Measurements from ENCODE around the gene C21orf58. TPM values are rescaled to one million over a fixed set of nuclear protein-coding genes. Genes with fewer than 3 reads are reported as not detected.

The C21orf58 gene
- total and polyA plus RNA-seq, 2 experiments from 2014 or later: 2.6 to 6.8 TPM

- Histone ChIP-seq H2AFZ (peak overlapping the region; percentile 49), H3K27ac (no peak overlapping the region)
- WGBS (ENCODE audit: low lambda C conversion rate, missing lambda C conversion rate): 29% methylated on average over 84 of the region's 84 CpGs
Measured at GRCh38 chr21:46297338-46298271, 26.1 kb downstream of the C21orf58 start.

GRCh38 chr21:46295996-46296752 is 27.5 kb downstream of the C21orf58 start:
- no peak overlapping the region for H3K4me2 ChIP-seq
- no peak overlapping the region for H3K4me3 ChIP-seq
- H3K4me1 ChIP-seq (ENCODE audit: insufficient read depth): peaks cover 6% of the 10 kb centered on the region
- peak; percentile 38 for DNase-seq (ENCODE audit: low spot score)
- no peak for TF ChIP-seq CTCF (IDR thresholded peaks at IDR 0.05; ENCODE audit: poor library complexity)
- no peak for TF ChIP-seq EZH2 (IDR thresholded peaks at IDR 0.05; ENCODE audit: borderline replicate concordance)
- no peak for TF ChIP-seq EZH2phosphoT487 (IDR thresholded peaks at IDR 0.05; ENCODE audit: low read depth, severe bottlenecking, unreplicated experiment)
- no peak overlapping the region for H3K27ac ChIP-seq
- no peaks in the 10 kb centered on the region for H3K9me2 ChIP-seq (replicated peaks; ENCODE audit: insufficient read depth)
- no peaks in the 10 kb centered on the region for H3K9me3 ChIP-seq (ENCODE audit: low read depth)
- H3K79me2 ChIP-seq: no peaks in the 10 kb centered on the region
- H3K36me3 ChIP-seq (replicated peaks; ENCODE audit: insufficient read depth, low read depth): no peaks in the 10 kb centered on the region
- no peaks in the 10 kb centered on the region for H4K20me1 ChIP-seq (ENCODE audit: insufficient read depth, poor library complexity, severe bottlenecking)
- H3K27me3 ChIP-seq: no peaks in the 10 kb centered on the region
- H2AFZ ChIP-seq: no peak overlapping the region
- WGBS (ENCODE audit: low lambda C conversion rate, missing lambda C conversion rate): 66% methylated on average over 26 of the region's 29 CpGs

More at GRCh38 chr21:46297338-46298271, 26.1 kb downstream of the C21orf58 start:
- H3K4me1 ChIP-seq (ENCODE audit: insufficient read depth): peaks cover 6% of the 10 kb centered on the region
- H4K20me1 ChIP-seq (ENCODE audit: insufficient read depth, poor library complexity, severe bottlenecking): no peaks in the 10 kb centered on the region
- no peak for DNase-seq (ENCODE audit: low spot score)
- no peaks in the 10 kb centered on the region for H3K9me3 ChIP-seq (ENCODE audit: low read depth)
- no peaks in the 10 kb centered on the region for H3K36me3 ChIP-seq (replicated peaks; ENCODE audit: insufficient read depth, low read depth)
- TF ChIP-seq CTCF (IDR thresholded peaks at IDR 0.05; ENCODE audit: poor library complexity) (no peak), EZH2 (IDR thresholded peaks at IDR 0.05; ENCODE audit: borderline replicate concordance) (no peak), EZH2phosphoT487 (IDR thresholded peaks at IDR 0.05; ENCODE audit: low read depth, severe bottlenecking, unreplicated experiment) (no peak)
- H3K4me3 ChIP-seq: no peak overlapping the region
- peak overlapping the region; percentile 89 for H3K4me2 ChIP-seq
- no peaks in the 10 kb centered on the region for H3K9me2 ChIP-seq (replicated peaks; ENCODE audit: insufficient read depth)
- H3K27me3 ChIP-seq: no peaks in the 10 kb centered on the region
- H3K79me2 ChIP-seq: no peaks in the 10 kb centered on the region

GRCh38 chr21:46295177-46295770 is 28.4 kb downstream of the C21orf58 start:
- Histone ChIP-seq H3K36me3 (replicated peaks; ENCODE audit: insufficient read depth, low read depth) (no peaks in the 10 kb centered on the region), H3K27me3 (no peaks in the 10 kb centered on the region), H2AFZ (no peak overlapping the region), H3K9me3 (ENCODE audit: low read depth) (no peaks in the 10 kb centered on the region), H3K9me2 (replicated peaks; ENCODE audit: insufficient read depth) (no peaks in the 10 kb centered on the region), H3K4me3 (no peak overlapping the region), H3K4me1 (ENCODE audit: insufficient read depth) (peaks cover 6% of the 10 kb centered on the region), H3K79me2 (no peaks in the 10 kb centered on the region), H3K27ac (no peak overlapping the region), H3K4me2 (no peak overlapping the region), H4K20me1 (ENCODE audit: insufficient read depth, poor library complexity, severe bottlenecking) (no peaks in the 10 kb centered on the region)
- TF ChIP-seq CTCF (IDR thresholded peaks at IDR 0.05; ENCODE audit: poor library complexity): no peak
- TF ChIP-seq EZH2phosphoT487 (IDR thresholded peaks at IDR 0.05; ENCODE audit: low read depth, severe bottlenecking, unreplicated experiment): no peak
- no peak for TF ChIP-seq EZH2 (IDR thresholded peaks at IDR 0.05; ENCODE audit: borderline replicate concordance)
- WGBS (ENCODE audit: low lambda C conversion rate, missing lambda C conversion rate): 43% methylated on average over 6 of the region's 9 CpGs
- DNase-seq (ENCODE audit: low spot score): no peak
